ENCODE measurements around the gene SART1.
"Not testable (repeated sequence)": the region's sequence is repeated elsewhere in the genome, so short reads cannot be mapped to it uniquely, and the experiment has no call there.

Gene SART1

DNA sequence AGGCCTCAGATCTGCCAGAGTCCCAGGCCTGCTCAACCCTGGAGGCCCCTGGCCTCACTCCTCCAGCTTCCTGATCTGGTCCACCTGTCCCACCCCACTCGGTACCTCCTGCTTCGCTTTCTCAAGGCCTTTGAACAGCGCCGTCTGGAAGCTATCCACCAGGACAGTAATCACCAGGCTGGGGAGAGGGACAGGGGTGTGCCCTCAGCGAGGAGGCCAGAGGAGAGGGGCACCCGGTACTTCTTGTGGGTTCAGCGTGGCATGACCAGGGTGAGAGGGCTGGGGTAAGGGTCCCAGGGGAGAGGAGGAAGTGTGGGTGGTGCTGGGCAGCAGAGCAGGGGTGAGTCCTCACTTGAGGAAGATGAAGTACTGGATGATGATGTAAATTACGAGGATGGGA lies 58.7 kb downstream of the SART1 start:
- DNase-seq = no peak

DNA sequence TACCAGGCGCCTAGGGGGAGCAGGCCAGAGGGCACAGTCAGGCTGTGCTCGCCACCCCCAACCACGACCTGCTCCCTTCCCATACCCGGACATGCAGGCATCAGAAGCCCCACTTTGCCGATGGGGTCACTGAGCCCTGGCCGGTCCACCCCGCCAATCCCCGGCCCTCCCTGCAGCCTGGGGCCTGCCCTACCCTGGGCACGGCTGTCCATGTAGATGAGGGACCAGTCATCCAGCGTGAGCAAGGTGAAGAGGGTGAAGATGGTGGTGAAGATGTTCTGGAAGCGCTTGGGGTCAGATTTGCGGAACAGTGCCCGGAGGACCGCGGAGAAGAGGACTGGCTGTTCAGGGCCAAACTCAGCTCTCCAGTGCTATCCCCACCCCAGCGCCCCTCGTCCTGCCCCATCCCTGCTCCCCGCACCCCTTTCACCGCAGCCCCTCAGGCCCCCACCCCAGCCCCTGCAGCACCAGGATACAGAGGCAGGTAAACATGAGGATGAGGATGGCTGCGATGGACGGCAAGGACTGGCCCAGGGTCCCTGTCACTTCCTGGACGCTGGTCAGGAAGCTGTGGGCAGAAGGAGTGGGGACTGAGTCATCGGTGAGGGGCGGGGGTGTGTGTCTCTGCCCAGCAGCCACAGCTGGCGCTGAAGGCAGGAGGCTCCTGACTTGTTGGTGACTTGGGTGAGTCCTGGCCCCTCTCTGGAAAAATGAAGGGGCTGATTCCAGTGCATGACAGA lies 59.3 kb downstream of the SART1 start:
- no peak for DNase-seq

DNA sequence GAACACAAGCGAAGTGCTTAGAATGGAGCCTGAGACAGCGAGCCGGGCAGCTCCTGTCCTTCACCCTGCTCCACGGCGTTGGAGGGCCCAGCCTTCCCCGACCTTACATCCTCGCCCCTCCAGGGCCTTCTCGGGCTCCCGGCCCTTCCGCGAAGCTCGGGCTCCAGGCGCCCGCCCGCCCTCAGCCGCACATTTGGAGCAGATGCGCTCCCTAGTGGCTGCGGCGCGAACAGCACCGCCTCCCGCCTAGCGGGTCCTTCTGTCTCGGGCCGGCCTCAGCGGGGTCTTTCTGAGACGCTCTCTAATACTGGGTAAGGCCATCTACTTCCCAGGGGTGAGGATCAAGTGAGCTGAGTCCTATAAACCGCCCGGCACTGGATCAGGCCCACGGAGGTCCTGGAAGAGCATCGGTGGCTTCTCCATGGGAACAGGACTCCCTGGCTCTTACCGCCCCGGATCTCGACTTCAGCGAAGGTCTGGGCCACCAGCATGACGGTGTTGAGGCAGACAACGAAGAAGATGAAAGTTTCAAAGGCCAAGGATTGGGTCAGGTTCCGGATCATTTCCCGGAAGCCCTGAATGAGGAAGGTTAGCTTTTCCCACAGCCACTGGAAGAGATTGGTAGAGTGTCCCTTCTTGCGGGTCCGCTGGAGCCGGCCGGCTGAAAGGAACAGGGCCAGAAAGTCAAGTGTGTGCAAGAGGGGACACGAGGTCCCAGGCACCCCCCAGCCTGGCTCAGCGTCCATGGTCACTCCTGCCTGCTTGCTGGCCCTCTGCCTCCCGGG lies 61.1 kb downstream of the SART1 start:
- peak; percentile 78 for DNase-seq

DNA sequence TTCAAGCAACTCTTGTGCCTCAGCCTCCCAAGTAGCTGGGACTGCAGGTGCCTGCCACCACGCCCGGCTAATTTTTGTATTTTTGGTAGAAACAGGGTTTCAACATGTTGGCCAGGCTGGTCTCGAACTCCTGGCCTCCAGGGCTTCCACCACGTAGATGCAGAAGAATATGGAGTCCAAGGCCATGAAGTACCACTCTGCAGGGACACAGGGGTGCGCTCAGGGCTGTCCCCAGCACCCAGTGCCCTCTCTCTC lies 61.6 kb downstream of the SART1 start:
- DNase-seq = not testable (repeated sequence)

DNA sequence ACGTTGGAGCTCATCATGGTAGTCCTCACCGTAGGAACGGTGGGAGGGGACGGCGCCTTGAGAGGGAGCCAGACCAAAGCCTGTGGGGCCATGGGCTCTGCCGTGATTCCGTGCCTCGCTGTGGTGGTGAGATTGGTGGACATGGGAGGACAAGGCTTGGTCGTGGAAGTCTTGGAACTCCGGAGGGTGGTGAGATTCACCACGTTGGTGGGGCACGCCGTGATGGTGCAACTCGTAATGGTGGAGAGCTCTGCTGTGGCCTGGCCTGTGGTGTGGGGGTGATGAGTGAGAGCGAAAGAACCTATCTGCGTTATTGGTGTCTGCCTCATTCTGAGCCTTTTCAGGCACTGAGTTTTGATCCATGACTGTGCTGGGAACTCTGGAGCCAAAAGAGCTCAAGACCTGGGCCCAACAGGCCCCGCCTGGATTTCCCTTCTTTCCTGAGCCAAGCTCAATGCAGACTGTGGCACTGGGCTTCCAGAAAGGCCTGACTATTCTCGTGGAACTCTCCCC lies 64.5 kb downstream of the SART1 start, which contains the start of gene CATSPER1:
Gene CATSPER1, minus strand, starts transcription at position 463 of the 513 bp plus-strand sequence. Its CDS starts 100 bp downstream, at position 363.
- no peak for DNase-seq

All from activated T-cell treated with anti-CD3 and anti-CD28 coated beads for 4 hours (primary cell).